HG02973 (cell line): ENCODE measurements around the gene ZNF765.
"Not testable (repeated sequence)": the region's sequence is repeated elsewhere in the genome, so short reads cannot be mapped to it uniquely, and the experiment has no call there.

ENCODE experiments used
- ATAC-seq: cut with Tn5 transposase; IDR thresholded peaks from one replicate; pipeline ENCODE4 v1.9.1; 2021; ENCODE audit warnings: moderate library complexity; ENCODE audit not compliant: unreplicated experiment

Gene ZNF765

DNA sequence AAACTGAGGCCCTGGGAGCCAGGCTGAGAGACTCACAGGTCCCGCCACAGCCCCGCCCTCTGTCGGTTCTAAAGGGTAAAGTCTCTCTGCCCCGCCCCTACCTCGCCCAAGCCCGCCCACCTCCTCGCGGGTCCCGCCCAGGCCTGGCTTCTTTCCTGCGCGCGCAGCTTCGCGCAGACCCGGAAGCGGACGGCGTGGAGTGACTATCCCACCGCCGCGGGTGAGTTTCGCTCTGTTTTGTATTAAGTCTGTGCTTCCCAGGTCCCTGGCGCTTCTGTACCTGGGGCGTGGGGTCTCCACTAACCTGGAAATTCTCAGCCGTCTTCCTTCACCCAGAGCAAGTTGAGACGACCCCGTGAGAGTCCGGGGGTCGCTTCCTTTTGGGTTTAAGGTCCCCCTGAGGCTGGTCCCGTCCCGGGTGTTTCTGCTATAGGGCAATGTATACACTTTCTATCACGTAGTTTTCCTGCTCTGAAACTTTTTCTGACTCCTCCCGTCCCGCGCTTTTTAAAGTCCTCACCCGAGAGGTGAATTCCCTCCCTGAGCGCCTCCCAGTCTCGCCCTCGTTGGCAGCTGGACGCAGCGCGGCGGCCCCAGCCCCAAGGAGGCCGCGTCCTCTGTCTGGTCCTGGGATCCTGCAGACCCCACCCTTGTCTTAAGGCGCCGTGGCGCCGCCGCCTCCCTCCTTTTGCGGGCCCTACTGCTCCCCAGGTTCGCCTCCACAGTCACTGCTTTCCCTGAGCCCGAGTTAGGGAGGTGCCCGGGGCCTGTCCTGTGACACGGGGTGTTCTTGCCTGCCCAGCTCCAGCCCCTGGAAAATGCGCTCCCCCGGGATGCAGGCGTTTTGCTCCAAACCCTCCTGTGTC, at the start of gene ZNF765:
ZNF765 (plus strand) TSS at position 176 of the 866 bp plus-strand sequence. CDS start 2,867 bp downstream, outside the sequence.
- ATAC-seq = peak; percentile 91

DNA sequence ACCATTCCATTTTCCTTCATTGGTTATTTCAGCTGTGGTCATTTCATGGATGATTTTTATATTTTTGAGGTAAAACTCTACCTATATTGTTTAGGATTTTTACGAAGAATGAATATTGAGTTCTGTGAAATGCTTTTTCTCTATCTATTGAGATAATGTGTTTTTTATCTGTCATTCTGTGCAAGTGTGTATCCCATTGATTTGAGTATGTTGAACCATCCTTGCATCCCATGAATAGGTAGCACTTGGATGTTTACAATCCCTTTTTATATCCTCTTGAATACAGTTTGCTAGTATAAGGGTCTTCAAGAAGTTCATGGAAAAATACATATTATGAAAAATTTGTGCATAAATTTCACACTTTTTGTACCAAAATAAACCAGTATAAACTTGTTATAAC, 39.2 kb upstream of the ZNF765 start:
- ATAC-seq = no peak

DNA sequence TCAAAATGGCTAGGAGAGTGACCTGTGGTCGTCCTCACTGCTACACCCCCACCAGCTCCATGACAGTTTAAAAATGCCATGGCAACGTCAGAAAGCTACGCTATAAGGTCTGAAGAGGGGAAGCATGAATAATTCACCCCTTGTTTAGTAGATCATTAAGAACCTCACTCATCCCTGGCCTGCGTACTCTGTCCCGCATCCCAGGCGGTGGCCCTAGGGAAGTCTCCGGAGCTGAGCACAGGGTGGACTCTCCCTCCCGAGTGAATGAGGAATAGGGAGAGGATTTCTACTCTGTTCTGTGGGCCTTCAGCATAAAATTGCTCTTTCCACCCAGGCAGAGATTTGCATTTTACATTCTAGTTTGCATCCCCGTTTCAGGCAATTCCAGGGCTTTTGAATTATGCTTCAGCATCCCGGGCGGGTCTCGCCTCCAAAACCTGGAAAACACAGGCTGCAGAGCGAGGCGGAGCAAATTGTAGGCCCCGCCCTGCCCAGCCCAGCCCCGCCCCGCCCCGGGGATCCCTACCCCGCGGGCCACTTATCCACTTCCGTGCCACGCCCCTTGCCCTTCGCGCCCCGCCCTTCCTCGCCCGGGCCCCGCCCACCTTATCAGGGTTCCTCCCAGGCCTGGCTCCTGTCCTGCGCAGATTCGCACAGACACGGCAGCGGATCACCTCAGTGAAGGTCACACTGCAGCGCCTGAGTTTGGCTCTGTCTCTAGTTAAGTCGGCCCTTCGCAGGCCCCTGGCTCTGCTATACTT, 36.9 kb upstream of the ZNF765 start:
- ATAC-seq = no peak

DNA sequence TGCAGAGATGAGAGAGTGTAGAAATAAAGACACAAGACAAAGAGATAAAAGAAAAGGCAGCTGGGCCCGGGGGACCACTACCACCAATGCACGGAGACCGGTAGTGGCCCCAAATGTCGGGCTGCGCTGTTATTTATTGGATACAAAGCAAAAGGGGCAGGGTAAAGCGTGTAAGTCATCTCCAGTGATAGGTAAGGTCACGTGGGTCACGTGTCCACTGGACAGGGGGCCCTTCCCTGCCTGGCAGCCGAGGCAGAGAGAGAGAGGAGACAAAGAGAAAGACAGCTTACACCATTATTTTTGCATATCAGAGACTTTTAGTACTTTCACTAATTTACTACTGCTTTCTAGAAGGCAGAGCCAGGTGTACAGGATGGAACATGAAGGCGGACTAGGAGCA, 34.9 kb upstream of the ZNF765 start:
- not testable (repeated sequence) for ATAC-seq

DNA sequence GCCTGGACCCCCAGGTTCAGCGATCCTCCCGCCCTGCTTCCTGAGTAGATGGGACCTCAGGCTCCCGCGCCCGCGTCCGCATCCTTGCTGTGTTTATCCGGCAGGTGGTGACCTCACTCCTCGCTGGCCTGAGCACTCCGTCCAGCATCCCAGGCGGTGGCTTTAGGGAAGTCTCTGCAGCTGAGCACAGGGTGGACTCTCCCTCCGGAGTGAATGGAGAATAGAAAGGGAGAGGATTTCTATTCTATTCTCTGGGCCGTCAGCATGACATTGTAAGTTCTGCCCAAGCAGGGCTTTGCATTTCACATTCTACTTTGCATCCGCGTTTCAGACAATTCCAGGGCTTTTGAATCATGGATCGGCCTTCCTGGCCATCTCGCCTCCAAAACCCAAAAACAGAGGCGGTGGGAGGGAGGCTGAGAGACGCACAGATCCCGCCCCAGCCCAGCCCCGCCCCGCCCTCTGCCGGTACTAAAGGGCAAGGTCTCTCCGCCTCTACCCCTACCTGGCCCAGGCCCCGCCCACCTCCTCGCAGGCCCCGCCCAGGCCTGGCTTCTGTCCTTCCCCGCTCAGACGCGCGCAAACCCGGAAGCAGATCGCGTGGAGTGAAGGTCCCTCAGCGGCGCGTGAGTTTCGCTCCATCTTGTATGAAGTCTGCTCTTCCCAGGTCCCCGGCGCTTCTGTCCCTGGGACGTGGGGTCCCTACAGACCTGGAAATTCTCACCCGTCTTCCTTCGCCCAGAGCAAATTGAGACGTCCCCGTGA, 29.6 kb upstream of the ZNF765 start, which contains the start of gene ZNF525:
ZNF525 (plus strand) TSS at position 572 of the 765 bp plus-strand sequence. CDS start 6,577 bp downstream, outside the sequence.
- ATAC-seq = peak; percentile 90

DNA sequence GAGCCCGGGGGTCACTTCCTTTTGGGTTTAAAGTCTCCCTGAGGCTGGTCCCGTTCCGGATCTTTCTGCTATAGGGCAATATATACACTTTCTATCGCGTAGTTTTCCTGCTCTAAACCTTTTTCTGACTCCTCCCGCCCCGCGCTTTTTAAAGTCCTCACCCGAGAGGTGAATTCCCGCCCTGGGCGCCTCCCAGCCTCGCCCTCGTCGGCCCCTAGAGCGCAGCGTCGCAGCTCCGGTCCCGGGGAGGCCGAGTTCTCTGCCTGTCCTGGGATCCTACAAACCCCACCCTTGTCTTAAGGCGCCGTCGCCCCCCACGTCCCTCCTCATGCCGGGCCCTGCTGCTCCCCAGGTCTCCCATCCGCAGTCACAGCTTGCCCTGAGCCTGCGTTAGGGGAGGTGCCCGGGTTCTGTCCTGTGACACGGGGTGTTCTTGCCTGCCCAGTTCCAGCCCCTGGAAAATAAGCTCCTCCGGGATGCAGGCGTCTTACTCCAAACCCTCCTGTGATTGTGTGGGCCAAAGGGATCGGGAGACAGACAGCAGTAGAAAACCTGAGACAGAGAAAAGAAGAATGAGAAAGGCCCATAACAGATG, 29.0 kb upstream of the ZNF765 start:
- peak; percentile 37 for ATAC-seq

DNA sequence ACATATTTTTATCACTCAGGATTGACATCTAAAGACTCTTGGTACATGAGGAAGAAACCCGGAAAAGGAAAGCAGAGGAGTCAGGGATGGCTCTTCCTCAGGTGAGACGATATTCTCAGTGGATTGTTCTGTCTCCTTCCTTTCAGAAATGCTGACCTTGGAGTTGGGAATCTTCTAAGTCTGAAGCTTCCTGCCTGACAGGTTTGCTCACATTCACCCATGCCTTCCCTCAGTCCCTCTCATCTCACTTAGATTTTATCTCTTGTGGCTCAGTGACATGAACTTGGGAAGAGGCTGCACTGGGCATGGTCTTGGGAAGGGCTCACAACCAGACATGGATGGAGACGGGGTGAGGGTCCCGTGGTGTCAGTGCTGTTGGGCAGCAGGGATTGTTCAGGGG, 22.8 kb upstream of the ZNF765 start:
- no peak for ATAC-seq

DNA sequence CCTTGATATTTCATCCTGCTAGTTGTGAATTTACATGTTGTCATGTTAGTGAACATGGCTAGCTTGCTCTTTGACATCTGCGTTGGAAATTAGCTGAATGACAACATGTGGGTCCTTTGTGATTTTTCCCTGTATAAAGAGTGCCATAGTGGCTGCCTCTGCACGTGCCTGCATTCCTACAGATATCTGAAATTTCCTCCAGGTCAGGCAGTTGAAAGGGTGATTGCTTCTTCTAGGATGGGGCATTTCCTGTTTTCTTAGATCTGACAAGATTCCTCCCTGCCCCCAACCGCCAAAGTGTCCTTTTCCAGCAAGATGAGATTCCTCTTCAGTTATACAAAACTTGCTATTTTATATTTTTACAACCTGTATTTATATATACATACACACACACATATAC, 20.7 kb upstream of the ZNF765 start:
- no peak for ATAC-seq

DNA sequence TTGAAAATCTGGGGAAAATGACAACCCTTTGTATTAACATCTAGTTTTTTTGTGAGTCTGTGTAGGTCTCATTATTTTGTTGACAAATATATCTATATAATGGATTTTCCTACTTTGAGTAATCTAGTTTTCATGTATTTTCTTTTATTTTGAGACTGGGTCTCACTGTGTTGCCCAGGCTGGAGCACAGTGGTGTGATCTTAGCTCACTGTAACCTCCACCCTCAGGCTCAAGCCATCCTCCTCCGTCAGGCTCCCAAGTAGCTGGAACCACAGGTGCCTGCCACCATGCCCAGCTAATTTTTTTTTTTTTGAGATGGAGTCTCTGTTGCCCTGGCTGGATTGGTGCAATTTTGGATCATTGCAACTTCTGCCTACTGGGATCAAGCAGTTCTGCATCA, 20.2 kb upstream of the ZNF765 start:
- no peak for ATAC-seq

DNA sequence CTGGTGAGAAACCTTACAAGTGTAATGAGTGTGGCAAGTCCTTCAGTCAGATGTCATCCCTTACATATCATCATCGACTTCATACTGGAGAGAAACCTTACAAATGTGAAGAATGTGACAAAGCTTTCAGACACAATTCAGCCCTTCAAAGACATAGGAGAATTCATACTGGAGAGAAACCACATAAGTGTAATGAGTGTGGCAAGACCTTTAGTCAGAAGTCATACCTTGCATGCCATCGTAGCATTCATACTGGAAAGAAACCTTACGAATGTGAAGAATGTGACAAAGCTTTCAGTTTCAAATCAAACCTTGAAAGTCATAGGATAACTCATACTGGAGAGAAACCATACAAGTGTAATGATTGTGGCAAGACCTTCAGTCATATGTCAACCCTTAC, 13.6 kb upstream of the ZNF765 start:
- no peak for ATAC-seq

DNA sequence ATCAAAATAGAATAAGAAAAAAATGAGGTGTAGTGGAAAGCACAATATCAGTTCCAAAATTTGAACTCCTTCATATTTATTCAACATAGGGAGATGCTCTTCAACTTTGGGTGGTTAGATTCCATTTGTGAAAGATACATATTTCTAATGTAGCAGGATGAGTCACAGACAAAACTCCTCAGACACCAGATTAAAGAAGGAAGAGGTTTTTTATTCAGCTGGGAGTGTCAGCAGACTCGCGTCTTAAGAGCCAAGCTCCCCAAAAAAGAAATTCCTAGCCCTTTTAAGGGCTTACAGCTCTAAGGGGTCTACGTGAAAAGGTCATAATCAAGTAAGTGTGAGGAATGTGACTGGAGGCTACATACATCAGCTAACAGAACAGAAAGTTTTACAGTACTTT, 6.8 kb upstream of the ZNF765 start:
- no peak for ATAC-seq

DNA sequence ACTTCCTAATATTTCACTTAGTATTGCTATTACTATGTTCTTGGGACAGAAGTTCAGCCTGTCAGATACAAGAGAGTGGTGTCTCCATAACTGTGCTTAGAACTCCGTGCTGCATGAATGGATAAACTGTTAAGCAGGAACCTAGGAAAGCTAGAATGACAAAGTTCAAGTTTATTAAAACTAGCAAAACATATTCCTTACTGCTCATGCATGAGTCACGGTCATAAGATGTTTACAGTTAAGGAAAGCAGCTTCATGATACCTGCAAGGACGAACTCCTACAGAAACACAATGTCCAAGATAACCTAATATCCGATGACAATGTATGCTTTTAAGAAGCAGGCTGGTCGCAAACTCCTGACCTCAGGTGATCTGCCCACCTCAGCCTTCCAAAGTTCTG, 6.0 kb upstream of the ZNF765 start:
- no peak for ATAC-seq

DNA sequence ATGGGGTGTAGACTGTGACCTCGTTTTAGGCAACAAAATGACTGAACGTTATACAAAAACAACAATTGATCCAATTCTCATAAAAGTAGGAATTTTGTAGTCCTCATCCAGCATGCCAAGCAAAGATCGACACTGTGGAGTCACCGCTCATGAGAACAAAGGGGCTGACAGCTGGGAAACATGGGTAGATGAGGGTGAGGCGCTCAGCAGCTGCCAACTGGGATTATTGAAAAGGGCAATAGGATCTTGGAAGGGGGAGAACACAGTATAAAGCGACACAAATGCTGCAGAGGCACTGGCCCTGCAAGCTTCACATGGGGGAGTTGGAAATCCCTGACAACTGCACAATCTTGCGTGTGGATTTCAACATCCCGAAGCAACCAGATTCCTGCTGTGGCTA, 5.4 kb upstream of the ZNF765 start:
- ATAC-seq = no peak

DNA sequence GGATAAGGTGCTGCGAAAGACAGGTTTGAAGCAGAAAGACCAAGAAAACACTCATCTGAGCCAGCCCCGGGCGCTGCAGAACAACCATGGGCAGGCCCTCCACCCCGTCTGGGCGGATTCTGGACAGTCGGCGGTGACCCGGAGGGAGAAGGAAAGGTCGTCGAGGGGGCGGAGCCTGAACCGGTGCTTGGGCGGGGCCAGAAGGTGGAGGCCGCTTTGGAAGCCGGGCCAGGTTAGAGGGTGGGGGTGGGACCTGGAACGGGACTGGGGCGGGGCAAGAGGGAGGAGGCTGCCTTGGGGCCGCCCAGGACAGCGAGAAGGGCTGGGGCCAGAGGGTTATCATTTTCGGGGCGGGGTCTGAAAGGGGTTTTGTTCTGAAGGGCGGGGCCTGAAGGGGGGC, 5.0 kb upstream of the ZNF765 start:
- ATAC-seq = no peak

DNA sequence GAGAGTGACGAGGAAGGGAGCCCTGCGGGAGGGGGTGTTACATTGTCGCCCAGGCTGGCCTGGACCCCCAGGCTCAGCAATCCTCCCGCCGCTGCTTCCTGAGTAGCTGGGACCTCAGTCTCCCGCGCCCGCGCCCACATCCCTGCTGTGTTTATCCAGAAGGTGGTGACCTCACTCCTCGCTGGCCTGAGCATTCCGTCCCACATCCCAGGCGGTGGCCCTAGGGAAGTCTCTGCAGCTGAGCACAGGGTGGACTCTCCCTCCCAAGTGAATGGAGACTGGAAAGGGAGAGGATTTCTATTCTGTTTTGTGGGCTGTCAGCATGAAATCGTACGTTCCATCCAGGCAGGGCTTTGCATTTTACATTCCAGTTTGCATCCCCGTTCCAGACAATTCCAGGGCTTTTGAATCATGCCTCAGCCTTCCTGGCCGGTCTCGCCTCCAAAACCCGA, 401 bp upstream of the ZNF765 start:
- ATAC-seq = no peak

DNA sequence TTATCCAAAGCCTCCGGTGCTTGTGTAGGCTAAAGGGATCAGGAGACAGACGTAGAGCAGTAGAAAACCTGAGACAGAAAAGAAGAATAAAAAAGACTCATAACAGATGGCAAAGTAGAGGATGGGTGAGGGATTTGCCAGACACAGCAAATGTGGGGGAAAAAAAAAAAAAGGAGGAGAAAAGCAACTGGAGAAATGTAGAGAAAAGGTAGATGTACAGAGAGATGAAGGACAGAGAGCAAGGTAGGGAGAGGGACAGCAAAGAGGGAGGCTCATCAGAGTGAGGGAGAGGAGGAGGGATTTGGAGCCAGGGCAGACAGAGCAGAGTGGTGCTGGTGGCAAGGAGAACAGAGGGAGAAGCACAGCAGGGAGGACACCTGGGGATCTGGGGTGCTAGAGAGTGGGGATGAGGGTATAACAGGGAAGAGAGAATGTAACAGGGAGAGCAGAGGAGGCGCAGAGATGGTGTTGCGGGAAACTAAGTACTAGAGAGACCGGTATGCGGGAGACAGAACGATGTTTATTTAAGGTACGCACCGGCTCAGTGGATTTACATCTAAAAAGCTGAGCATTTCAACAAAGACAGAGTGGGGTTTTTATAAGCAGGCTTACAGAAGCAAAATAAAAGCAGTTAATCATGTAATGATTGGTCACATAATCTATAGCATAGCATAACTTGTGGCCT, 1.0 kb downstream of the ZNF765 start:
- ATAC-seq = not testable (repeated sequence)

DNA sequence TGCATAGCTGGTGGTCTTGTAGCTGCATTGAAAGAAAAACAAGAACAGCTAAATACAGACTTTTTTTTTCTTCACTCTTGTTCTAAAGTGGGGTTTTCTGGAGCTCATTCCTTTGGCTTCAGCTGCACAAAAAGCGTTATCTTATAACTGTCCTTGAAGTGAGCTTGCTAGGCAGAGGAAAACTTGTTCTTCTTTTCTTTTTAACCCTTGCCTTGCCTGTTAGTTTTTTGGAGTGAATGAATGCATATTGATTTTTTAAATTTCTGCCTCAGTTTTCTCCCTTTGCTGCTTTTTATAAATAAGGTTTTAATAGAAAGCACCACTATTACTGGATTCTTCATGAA, 1.5 kb downstream of the ZNF765 start:
- no peak for ATAC-seq

DNA sequence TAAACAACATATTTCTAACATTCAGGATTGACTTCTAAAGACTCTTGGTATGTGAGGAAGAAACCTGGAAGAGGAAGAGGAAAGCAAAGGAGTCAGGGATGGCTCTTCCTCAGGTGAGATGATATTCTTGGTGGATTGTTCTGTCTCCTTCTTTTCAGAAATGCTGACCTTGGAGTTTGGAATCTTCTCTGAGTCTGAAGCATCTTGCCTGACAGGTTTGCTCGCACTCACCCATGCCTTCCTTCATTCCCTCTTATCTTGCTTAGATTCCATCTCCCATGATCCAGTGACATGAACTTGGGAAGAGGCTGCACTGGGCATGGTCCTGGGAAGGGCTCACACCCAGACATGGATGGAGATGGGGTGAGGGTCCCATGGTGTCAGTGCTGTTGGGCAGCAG, 3.0 kb downstream of the ZNF765 start:
- not testable (repeated sequence) for ATAC-seq

DNA sequence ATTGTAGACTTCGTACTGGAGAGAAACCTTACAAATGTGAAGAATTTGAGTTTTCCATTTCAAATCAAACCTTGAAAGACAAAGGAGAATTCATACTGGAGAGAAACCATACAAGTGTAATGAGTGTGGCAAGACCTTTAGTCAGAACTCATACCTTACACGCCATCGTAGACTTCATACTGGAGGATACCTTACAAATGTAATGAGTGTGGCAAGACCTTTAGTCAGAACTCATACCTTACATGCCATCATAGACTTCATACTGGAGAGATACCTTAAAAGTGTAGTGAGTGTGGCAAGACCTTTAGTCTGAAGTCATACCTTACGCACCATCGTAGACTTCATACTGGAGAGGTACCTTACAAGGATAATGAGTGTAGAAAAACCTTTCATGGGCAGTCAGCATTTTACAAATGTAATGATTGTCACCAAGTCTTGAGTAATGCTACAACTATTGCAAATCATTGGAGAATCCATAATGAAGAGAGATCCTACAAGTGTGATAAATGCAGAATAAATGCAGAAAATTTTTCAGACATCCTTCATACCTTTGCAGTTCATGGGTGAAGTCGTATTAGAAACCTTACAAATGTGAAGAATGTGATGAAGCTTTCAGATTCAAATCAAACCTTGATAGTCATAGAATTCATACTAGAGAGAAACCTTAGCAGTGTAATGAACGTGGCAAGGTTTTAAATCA, 14.7 kb downstream of the ZNF765 start:
- no peak for ATAC-seq
